Measurements from ENCODE around the gene PSMA5. TPM values are rescaled to one million over a fixed set of nuclear protein-coding genes. Genes with fewer than 3 reads are reported as not detected.

The PSMA5 gene
- total RNA-seq, 1 donor from 2014 or later, result 65.7 TPM

DNA sequence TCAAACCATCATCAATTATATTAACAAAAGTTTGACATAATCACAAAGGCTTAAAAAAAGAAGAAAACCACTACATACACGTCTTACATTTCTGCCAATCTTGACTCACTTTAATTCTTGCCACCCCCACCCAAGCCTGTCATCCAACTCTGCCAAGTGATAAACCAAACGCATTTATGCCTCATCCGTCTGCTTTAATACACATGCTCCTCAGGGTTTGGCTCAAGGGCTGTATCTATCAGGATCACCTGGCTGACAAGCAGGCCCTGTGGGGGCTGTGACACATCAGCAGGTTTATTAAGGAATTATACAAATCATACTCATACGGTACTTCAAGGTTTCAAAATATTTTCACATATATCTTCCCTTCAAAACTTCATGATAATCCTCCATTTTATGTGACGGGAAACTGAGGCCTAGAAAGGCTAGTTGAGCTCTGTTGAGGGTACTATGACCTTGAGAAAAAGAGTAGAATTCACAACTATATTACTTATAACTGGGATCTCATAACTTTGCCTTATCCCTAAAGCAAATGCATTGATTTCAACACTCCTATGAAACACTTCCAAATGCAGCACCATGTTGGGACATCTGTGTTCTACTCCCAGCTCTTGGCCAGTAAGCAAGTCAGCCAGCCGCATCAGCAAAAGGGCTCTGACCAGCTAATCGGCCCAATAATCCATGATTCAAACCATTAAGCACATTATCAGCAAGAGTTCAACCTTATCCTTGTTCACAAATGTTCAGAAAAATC lies 37.2 kb downstream of the PSMA5 start:
- TF ChIP-seq, protein P1, sequence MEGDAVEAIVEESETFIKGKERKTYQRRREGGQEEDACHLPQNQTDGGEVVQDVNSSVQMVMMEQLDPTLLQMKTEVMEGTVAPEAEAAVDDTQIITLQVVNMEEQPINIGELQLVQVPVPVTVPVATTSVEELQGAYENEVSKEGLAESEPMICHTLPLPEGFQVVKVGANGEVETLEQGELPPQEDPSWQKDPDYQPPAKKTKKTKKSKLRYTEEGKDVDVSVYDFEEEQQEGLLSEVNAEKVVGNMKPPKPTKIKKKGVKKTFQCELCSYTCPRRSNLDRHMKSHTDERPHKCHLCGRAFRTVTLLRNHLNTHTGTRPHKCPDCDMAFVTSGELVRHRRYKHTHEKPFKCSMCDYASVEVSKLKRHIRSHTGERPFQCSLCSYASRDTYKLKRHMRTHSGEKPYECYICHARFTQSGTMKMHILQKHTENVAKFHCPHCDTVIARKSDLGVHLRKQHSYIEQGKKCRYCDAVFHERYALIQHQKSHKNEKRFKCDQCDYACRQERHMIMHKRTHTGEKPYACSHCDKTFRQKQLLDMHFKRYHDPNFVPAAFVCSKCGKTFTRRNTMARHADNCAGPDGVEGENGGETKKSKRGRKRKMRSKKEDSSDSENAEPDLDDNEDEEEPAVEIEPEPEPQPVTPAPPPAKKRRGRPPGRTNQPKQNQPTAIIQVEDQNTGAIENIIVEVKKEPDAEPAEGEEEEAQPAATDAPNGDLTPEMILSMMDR (IDR thresholded peaks at IDR 0.05; ENCODE audit: insufficient read depth, low read length, poor library complexity, severe bottlenecking), result no peak
- Histone ChIP-seq H3K36me3 (ENCODE audit: control insufficient read depth, insufficient read depth, low read length) (no peaks in the 10 kb centered on the region), H3K4me3 (ENCODE audit: low read depth, low read length) (no peak overlapping the region), H3K27me3 (ENCODE audit: control insufficient read depth, insufficient read depth, low read length) (no peaks in the 10 kb centered on the region)
- no peak for DNase-seq (ENCODE audit: low read depth)

GRCh38 chr1:109388208-109388711 lies 38.0 kb downstream of the PSMA5 start:
- no peaks in the 10 kb centered on the region for H3K36me3 ChIP-seq (ENCODE audit: control insufficient read depth, insufficient read depth, low read length)
- TF ChIP-seq, protein P1 (IDR thresholded peaks at IDR 0.05; ENCODE audit: insufficient read depth, low read length, poor library complexity, severe bottlenecking), result no peak
- no peaks in the 10 kb centered on the region for H3K27me3 ChIP-seq (ENCODE audit: control insufficient read depth, insufficient read depth, low read length)
- DNase-seq (ENCODE audit: low read depth), result no peak
- no peak overlapping the region for H3K4me3 ChIP-seq (ENCODE audit: low read depth, low read length)

- H3K36me3 ChIP-seq (ENCODE audit: control insufficient read depth, insufficient read depth, low read length), result no peaks in the 10 kb centered on the region
- H3K27me3 ChIP-seq (ENCODE audit: control insufficient read depth, insufficient read depth, low read length), result no peaks in the 10 kb centered on the region
- H3K4me3 ChIP-seq (ENCODE audit: low read depth, low read length), result no peak overlapping the region
- no peak for DNase-seq (ENCODE audit: low read depth)
- TF ChIP-seq, protein P1 (IDR thresholded peaks at IDR 0.05; ENCODE audit: insufficient read depth, low read length, poor library complexity, severe bottlenecking), result no peak
Observed at GRCh38 chr1:109386054-109386717, 40.1 kb downstream of the PSMA5 start.

GRCh38 chr1:109385417-109385816 lies 40.8 kb downstream of the PSMA5 start:
- no peaks in the 10 kb centered on the region for H3K36me3 ChIP-seq (ENCODE audit: control insufficient read depth, insufficient read depth, low read length)
- no peak for DNase-seq (ENCODE audit: low read depth)
- no peaks in the 10 kb centered on the region for H3K27me3 ChIP-seq (ENCODE audit: control insufficient read depth, insufficient read depth, low read length)
- TF ChIP-seq, protein P1 (IDR thresholded peaks at IDR 0.05; ENCODE audit: insufficient read depth, low read length, poor library complexity, severe bottlenecking), result no peak
- no peak overlapping the region for H3K4me3 ChIP-seq (ENCODE audit: low read depth, low read length)

DNA sequence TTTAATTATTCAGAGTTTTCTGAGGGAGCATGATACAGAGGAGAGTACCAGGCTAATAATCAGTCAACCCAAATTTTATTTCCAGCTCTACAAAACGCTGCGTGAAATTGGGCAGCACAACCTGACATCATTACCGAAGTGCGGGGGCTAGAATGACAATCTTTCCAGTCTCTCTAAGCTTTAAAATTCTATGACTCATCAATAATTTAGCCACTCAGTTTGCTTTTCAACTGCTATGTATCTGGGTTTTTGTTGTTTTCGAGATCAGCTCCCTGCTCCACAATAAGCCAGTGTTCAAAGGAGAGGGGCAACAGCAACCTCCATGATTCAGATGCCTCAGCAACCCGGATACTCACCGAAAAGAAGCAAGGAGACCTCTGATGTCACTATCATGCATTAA lies 42.4 kb downstream of the PSMA5 start:
- TF ChIP-seq, protein P1 (IDR thresholded peaks at IDR 0.05; ENCODE audit: insufficient read depth, low read length, poor library complexity, severe bottlenecking), result no peak
- Histone ChIP-seq H3K36me3 (ENCODE audit: control insufficient read depth, insufficient read depth, low read length) (no peaks in the 10 kb centered on the region), H3K4me3 (ENCODE audit: low read depth, low read length) (no peak overlapping the region), H3K27me3 (ENCODE audit: control insufficient read depth, insufficient read depth, low read length) (no peaks in the 10 kb centered on the region)
- DNase-seq (ENCODE audit: low read depth), result no peak

All from kidney epithelial cell (primary cell).